Lower leg skin (tissue), 3 donors: ENCODE measurements around the gene RNPS1.

ENCODE experiments used
- POLR2A ChIP-seq, 2 donors: fragments of 450-650 bp; IDR thresholded peaks; one replicate each; pipeline ENCODE4 v1.6.1; 2016 to 2017; ENCODE audit warnings: antibody characterized with exemption in 2 of 2, mild to moderate bottlenecking in 1 of 2, moderate library complexity in 1 of 2
- TF ChIP-seq, protein P1 (sequence below), 3 donors: fragments of 450-650 bp; IDR thresholded peaks; one replicate each; pipeline ENCODE4 v1.5.1; 2016; ENCODE audit warnings: antibody characterized with exemption in 3 of 3, mild to moderate bottlenecking in 3 of 3, moderate library complexity in 2 of 3

DNA sequence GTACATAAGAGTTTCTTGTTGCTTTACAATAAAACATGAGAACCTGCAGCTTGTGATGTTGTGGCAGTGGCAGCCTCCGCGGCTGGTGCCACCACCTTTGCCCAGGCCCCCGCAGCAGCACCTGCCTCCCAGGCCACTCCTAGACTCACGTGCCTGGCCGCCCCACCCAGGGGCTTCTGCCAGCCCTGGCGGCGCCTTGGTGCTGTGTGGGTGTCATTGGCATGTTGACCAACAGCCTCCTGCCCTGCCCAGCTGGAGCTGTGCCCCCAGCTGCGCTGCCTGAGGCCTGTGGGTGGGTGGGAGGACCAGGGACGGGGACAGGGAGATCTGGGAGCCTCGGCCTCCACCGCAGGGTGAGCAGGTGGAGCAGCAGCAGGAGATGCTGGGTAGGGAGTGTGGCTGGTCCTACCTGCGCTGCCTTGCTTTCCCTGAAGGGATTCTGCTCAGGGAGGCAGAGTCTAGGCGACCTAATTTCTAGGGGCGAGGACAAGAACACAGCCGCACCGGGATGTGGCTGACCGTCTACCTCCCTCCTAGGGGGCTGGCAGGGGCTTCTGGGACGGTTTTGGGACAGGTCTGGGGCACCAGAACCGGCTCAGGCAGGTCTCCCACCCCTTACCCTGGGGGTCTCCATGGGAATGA is 32.1 kb downstream of the RNPS1 start:
- TF ChIP-seq, protein P1, sequence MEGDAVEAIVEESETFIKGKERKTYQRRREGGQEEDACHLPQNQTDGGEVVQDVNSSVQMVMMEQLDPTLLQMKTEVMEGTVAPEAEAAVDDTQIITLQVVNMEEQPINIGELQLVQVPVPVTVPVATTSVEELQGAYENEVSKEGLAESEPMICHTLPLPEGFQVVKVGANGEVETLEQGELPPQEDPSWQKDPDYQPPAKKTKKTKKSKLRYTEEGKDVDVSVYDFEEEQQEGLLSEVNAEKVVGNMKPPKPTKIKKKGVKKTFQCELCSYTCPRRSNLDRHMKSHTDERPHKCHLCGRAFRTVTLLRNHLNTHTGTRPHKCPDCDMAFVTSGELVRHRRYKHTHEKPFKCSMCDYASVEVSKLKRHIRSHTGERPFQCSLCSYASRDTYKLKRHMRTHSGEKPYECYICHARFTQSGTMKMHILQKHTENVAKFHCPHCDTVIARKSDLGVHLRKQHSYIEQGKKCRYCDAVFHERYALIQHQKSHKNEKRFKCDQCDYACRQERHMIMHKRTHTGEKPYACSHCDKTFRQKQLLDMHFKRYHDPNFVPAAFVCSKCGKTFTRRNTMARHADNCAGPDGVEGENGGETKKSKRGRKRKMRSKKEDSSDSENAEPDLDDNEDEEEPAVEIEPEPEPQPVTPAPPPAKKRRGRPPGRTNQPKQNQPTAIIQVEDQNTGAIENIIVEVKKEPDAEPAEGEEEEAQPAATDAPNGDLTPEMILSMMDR (IDR thresholded peaks at IDR 0.05): no peak
- no peak for TF ChIP-seq POLR2A (IDR thresholded peaks at IDR 0.05)
